PC-3 (cell line): ENCODE data around the gene EXTL2. TPM values are rescaled to one million over a fixed set of nuclear protein-coding genes. Genes with fewer than 3 reads are reported as not detected.
A peak's percentile ranks its signal among the peaks of the same experiment; 100 is the strongest.

ENCODE experiments used
- ATAC-seq: fragments of 200-7000 bp; cut with Tn5 transposase; 2 replicates; pipeline ENCODE4 v1.9.1; 2020; ENCODE audit warnings: mild to moderate bottlenecking, moderate library complexity
- BruUV-seq: library from RNA; stranded (reverse); fragments of 400-500 nt; replicated peaks from 2 replicates; lab custom pipeline; 2021; lab: Mats Ljungman, UMichigan
- CTCF ChIA-PET: fragments of 300-600 bp; sonication (Branson Sonifier 250); formaldehyde crosslinking; loops from one replicate; lab custom pipeline; 2022; ENCODE audit warnings: antibody characterized with exemption; lab: Charles Lee
- POLR2A ChIA-PET: fragments of 300-600 bp; sonication (Branson Sonifier 250); formaldehyde crosslinking; loops from one replicate; lab custom pipeline; 2022; ENCODE audit warnings: antibody characterized with exemption; ENCODE audit not compliant: unreplicated experiment; lab: Charles Lee
- DNase-seq: peaks from one replicate; pipeline ENCODE4 v3.0.0-alpha.2; 2015
- H2AFZ ChIP-seq: fragments of 300-600 bp; sonication (generic); 2 replicates; pipeline ENCODE4 v1.6.0; 2016; ENCODE audit warnings: antibody characterized with exemption, low read length
- H3F3A ChIP-seq: fragments of 300-600 bp; sonication (generic); one replicate; pipeline ENCODE4 v1.6.0; 2017; ENCODE audit warnings: antibody characterized with exemption, low read length, control low read depth, mild to moderate bottlenecking; ENCODE audit not compliant: unreplicated experiment
- H3K27ac ChIP-seq: fragments of 300-600 bp; sonication (generic); 2 replicates; pipeline ENCODE4 v1.5.1; 2016; ENCODE audit warnings: mild to moderate bottlenecking, low read length
- H3K27me3 ChIP-seq: fragments of 300-600 bp; sonication (generic); 2 replicates; pipeline ENCODE4 v1.6.1; 2016; ENCODE audit warnings: low read length, mixed read lengths
- H3K36me3 ChIP-seq: fragments of 300-600 bp; sonication (generic); 2 replicates; pipeline ENCODE4 v1.6.1; 2016; ENCODE audit warnings: low read depth, mixed run types, low read length, mixed read lengths
- H3K4me1 ChIP-seq: fragments of 300-600 bp; sonication (generic); 2 replicates; pipeline ENCODE4 v1.5.1; 2016; ENCODE audit warnings: low read length; ENCODE audit not compliant: insufficient read depth
- H3K4me2 ChIP-seq: fragments of 300-600 bp; sonication (generic); 2 replicates; pipeline ENCODE4 v1.6.0; 2016; ENCODE audit warnings: low read length
- H3K4me3 ChIP-seq: fragments of 300-600 bp; sonication (generic); 2 replicates; pipeline ENCODE4 v1.5.1; 2016; ENCODE audit warnings: mild to moderate bottlenecking, low read length, mixed read lengths
- H3K79me2 ChIP-seq: fragments of 300-600 bp; sonication (generic); 2 replicates; pipeline ENCODE4 v1.6.1; 2017; ENCODE audit warnings: low read length, mixed read lengths
- H3K9ac ChIP-seq: fragments of 300-600 bp; sonication (generic); 2 replicates; pipeline ENCODE4 v1.6.0; 2016; ENCODE audit warnings: mild to moderate bottlenecking, low read length
- H3K9me2 ChIP-seq: fragments of 300-600 bp; sonication (generic); replicated peaks from 2 replicates; pipeline ENCODE4 v1.6.1; 2016; ENCODE audit warnings: mixed run types, low read length, mixed read lengths
- H3K9me3 ChIP-seq: fragments of 300-600 bp; sonication (generic); 2 replicates; pipeline ENCODE4 v1.6.1; 2016; ENCODE audit warnings: low read length, mixed read lengths
- H4K20me1 ChIP-seq: fragments of 300-600 bp; sonication (generic); 2 replicates; pipeline ENCODE4 v1.6.1; 2016; ENCODE audit warnings: low read length, mixed read lengths
- CTCF ChIP-seq: fragments of 300-600 bp; sonication (generic); conservative IDR thresholded peaks from 2 replicates; pipeline ENCODE4 v1.5.1; 2017; ENCODE audit warnings: antibody characterized with exemption, low read depth, mild to moderate bottlenecking, low read length
- EZH2 ChIP-seq: fragments of 300-600 bp; sonication (generic); IDR thresholded peaks from one replicate; pipeline ENCODE4 v1.6.1; 2017; ENCODE audit warnings: antibody characterized with exemption, mild to moderate bottlenecking, low read length; ENCODE audit not compliant: unreplicated experiment
- EZH2phosphoT487 ChIP-seq: fragments of 300-600 bp; sonication (generic); IDR thresholded peaks from 2 replicates; pipeline ENCODE4 v1.6.1; 2018; ENCODE audit warnings: mild to moderate bottlenecking, antibody characterized with exemption, low read length, borderline replicate concordance
- intact Hi-C: fragments of 100-400 bp; cut with micrococcal nuclease; formaldehyde crosslinking; loops from 2 replicates; pipeline ENCODE4 v1.9.0; 2023
- total RNA-seq: library from RNA; depleted of rRNA; stranded (reverse); fragments of >200 nt; gene quantifications from 2 replicates; pipeline ENCODE4 v1.2.3, GENCODE V29; 2014

EXTL2 gene
- total RNA-seq, 1 experiment from 2014 or later = 7.5 TPM

DNA sequence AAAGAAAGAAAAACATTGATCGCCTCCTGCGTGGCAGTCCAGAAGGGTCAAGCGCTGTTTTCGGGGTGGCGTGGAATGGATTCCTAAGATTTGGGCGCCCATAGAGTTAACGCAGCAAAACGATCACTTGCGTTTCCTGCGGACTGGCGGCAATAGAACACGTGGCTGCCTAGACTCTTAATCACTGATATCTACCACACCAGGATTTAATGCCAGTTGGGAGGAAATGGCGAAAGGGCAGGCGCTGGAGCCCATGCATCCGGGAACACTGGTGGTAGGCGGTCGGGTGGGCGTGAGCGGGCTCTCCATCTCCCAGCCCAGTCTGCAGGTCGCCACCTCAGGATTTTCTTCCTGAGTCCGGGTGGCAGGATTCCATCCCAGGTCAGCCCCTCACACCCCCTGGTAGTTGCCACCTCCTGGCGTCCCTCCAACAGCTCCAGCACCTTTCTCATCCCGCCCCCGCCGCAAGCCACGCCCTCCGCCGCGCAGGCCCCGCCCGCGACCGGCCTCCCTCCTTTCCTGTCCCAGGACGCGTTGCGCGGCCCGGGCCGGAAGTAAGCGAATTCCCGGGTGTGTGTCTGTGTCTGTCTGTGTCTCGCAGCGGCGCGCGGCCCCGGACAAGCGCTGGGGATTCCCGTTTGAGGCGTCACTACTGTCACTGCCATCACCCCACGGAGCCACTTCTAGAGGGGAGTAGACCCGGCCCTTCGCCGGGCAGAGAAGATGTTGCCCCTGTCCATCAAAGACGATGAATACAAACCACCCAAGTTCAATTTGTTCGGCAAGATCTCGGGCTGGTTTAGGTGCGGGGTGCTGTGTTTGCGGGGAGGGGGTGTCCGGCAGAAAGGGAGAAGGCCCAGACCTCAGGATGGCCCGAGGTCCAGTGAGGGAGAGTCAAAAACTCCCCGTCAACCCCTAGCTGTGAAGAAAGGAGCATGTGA is 1.2 kb upstream of the EXTL2 start, which contains the start of gene SLC30A7:
Gene SLC30A7, plus strand, starts transcription at position 551 of the 941 bp plus-strand sequence. Its CDS starts 173 bp downstream, at position 724.
- no peaks in the 10 kb centered on the region for H3K9me2 ChIP-seq
- H3K4me1 ChIP-seq = peaks cover 23% of the 10 kb centered on the region
- DNase-seq (peak; percentile 91), ATAC-seq (peak; percentile 82)
- H4K20me1 ChIP-seq = peaks cover 10% of the 10 kb centered on the region; the same call in 1 of the 2 replicates
- H3K9ac ChIP-seq = peak within 1 kb of the TSS; percentile 95
- H3F3A ChIP-seq = no peaks in the 10 kb centered on the region
- H3K9me3 ChIP-seq = no peaks in the 10 kb centered on the region
- peak within 1 kb of the TSS; percentile 98 for H3K27ac ChIP-seq
- TF ChIP-seq EZH2 = no peak
- TF ChIP-seq EZH2phosphoT487 = no peak
- no peak for TF ChIP-seq CTCF
- POLR2A ChIA-PET = interaction anchor here (0.5 to 0.7 kb wide), 3 partner anchors 27 to 753 kb away, joined by 3 to 7 read pairs (median 6); no protein-coding TSS in a partner anchor
- peak within 1 kb of the TSS; percentile 97 for H3K4me2 ChIP-seq
- TSS peak; percentile 78 for BruUV-seq
- H3K79me2 ChIP-seq = peaks cover 56% of the 10 kb centered on the region
- H2AFZ ChIP-seq = peak within 1 kb of the TSS; percentile 93
- peak within 1 kb of the TSS; percentile 92 for H3K4me3 ChIP-seq
- intact Hi-C loops = no loop called here
- CTCF ChIA-PET = no interaction called here
- peaks cover 17% of the 10 kb centered on the region for H3K36me3 ChIP-seq
- no peaks in the 10 kb centered on the region for H3K27me3 ChIP-seq

DNA sequence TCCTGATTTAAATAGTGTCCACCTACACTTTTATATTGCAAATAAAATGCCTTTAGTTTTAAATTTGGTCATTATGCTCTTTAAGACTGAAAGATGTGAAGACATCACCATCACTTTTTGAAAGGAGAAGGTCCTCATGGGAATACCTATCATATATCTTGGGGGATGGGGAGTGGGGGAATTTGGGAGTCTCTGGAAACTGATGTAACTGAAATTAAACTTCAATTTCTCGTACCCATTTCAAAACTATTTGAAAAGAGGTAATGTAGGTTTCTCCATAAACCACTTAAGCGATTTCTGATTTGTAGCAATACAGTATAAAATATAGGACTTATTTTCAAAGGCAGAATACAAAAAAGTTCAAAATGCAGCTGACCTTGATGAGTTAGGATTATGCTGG is 924 bp downstream of the EXTL2 start:
- Histone ChIP-seq H3K27ac (no peak overlapping the region), H3K79me2 (peaks cover 45% of the 10 kb centered on the region), H3K4me3 (peak overlapping the region; percentile 92), H3K4me2 (peak overlapping the region; percentile 97), H3K36me3 (peaks cover 3% of the 10 kb centered on the region; the same call in 1 of the 2 replicates), H3K9me2 (no peaks in the 10 kb centered on the region), H4K20me1 (peaks cover 10% of the 10 kb centered on the region; the same call in 1 of the 2 replicates), H2AFZ (no peak overlapping the region), H3K27me3 (no peaks in the 10 kb centered on the region), H3K9ac (peak overlapping the region; percentile 95), H3K9me3 (no peaks in the 10 kb centered on the region), H3K4me1 (peaks cover 23% of the 10 kb centered on the region), H3F3A (no peaks in the 10 kb centered on the region)
- ATAC-seq (no peak), DNase-seq (no peak)
- no TSS peak for BruUV-seq
- ChIA-PET POLR2A (no interaction called here), CTCF (no interaction called here)
- intact Hi-C loops = loop anchor here (1.0 kb wide), 1 partner anchor 9 kb away; no protein-coding TSS in a partner anchor
- TF ChIP-seq EZH2 (no peak), CTCF (no peak), EZH2phosphoT487 (no peak)
